ENCODE measurements around the gene BTBD16.

Gene BTBD16

DNA sequence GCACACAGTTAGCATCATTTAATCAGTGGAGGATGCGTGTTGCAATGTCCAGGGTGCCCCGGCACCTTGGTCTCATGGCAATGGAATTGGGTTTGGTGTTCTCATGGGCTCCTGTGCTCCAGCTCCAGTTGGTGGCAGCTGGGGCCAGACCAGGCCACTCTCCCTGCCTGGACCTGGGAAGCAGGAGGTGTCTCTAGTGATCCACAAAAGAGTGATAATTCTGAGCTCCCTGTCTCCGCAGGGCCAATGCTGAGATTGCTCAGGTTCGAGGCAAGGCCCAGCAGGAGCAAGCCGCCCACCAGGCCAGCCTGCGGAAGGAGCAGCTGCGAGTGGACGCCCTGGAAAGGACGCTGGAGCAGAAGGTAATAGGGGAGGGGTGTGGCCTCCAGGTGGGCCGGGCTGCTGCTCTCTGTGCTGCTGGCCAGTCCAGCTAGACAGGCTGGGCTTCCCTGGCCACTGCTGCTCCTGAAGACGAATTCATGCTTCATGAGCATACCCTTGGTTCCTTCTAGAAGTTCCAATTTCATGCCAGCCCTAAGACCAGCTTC lies 21.7 kb upstream of the BTBD16 start:
- no peak for TF ChIP-seq ZFX (IDR thresholded peaks at IDR 0.05; ENCODE audit: borderline replicate concordance)
- no peak overlapping the region for H3K27ac ChIP-seq

DNA sequence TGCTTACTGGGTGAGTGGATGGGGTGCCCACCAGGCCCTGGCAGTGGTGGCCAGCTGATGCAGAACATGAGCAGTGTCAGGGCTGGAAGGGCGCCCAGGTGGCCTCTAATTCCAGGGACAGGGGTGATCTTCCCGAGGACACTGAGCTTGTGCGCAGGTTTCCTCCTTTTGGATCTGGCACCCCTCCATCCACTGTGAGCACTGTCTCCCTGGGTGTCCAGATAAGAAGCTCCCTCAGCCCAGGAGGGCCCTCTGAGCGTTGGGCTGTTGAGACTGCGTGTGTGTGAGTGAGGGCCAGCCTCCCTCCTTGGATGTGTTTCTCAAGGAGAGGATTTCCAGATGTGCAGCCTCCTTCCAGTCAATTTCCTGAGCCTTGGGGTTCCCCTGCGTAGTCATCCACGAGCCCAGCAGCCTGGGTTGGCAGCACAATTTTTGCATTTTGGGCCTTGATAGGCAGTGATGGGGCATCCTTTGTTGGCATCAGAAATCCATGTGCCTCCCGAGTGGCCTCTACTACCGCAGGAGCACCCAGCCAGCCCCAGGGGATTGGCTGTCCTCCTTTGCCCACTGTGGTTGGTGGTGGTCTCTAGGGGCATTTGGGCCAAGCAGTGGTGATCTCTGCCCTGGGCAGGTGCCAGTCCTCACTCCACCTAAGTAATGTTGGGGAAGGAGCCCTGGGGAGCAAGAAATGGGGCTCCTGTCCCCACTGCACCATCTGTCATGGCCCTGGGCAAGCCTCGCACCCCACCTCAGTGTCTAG lies 20.9 kb upstream of the BTBD16 start:
- no peak overlapping the region for H3K27ac ChIP-seq
- TF ChIP-seq ZFX (IDR thresholded peaks at IDR 0.05; ENCODE audit: borderline replicate concordance): no peak
- TF ChIP-seq, protein P1, sequence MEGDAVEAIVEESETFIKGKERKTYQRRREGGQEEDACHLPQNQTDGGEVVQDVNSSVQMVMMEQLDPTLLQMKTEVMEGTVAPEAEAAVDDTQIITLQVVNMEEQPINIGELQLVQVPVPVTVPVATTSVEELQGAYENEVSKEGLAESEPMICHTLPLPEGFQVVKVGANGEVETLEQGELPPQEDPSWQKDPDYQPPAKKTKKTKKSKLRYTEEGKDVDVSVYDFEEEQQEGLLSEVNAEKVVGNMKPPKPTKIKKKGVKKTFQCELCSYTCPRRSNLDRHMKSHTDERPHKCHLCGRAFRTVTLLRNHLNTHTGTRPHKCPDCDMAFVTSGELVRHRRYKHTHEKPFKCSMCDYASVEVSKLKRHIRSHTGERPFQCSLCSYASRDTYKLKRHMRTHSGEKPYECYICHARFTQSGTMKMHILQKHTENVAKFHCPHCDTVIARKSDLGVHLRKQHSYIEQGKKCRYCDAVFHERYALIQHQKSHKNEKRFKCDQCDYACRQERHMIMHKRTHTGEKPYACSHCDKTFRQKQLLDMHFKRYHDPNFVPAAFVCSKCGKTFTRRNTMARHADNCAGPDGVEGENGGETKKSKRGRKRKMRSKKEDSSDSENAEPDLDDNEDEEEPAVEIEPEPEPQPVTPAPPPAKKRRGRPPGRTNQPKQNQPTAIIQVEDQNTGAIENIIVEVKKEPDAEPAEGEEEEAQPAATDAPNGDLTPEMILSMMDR (IDR thresholded peaks at IDR 0.05): no peak

DNA sequence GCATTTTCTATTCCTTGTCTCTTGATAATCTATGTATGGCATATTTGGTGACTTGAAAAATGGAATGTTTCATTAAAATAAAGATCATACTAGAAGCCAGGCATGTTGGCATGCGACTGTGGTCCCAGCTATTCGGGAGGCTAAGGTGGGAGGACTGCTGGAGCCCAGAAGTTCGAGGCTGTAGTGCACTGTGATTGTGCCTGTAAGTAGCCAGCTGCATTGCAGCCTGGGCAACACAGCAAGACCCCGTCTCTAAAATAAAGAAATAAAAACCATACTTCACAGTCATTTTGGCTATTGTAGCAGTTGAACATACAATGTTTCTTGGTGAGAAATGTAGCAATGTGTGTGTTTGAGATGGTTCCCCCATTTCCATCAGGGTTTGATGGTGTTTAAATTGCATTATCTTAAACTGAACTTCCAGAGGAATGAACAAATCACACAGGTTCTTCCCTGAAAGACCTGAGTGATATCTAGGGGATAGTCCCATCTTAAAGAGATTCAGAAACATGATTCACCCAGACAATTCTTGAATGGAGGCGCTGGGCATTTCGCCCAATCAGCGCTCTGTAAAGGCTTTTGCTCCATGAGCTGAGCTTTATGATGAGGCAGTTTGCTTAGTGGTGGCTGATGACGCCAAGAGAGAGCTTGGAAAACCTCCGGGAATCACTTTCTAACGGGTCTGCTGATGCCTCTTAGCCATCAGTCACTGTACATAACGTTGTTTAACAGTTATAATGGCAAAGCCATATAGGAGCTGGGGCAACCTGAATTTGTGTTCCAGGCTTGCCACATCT lies 19.4 kb upstream of the BTBD16 start:
- no peak overlapping the region for H3K27ac ChIP-seq
- TF ChIP-seq, protein P1 (IDR thresholded peaks at IDR 0.05): no peak
- no peak for TF ChIP-seq ZFX (IDR thresholded peaks at IDR 0.05; ENCODE audit: borderline replicate concordance)

DNA sequence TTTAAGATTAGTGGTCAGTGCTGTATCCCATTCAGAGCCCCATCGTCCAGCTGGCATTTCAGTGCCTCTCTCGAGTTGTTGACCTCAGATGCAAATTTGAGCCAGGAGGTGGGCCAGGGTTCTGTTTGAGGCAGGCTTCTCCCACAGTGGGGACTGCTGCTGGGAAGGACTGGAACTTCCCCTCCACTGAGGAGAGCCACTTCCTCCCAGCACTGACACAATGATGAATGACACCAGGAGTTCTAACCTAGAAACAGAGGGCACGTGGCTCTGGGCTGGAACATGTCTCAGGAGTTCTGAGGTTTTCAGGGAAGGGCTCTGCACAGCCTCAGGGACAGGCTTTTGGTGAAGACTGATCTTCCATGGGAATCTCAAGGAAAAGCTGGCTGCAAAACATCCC lies 18.3 kb upstream of the BTBD16 start:
- H3K27ac ChIP-seq: no peak overlapping the region
- TF ChIP-seq, protein P1 (IDR thresholded peaks at IDR 0.05): no peak
- no peak for TF ChIP-seq ZFX (IDR thresholded peaks at IDR 0.05; ENCODE audit: borderline replicate concordance)

DNA sequence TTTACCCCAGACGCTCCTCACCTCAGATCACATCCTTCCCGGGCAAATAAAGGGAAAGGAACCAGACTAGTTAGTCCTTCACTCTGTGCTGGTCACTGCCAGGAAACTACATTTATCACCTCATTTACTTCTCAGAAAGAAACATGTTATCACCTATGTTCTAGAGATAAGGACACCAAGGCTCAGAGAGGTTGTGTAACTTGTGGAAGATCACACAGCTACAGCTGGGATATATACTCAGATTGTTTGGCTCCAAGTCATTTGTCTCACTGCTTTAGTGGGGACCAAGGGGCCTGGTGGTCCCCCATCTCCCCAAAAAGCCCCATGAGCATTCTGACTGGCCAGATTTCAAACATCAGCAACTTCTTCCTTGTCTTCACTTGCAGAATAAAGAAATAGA lies 17.5 kb upstream of the BTBD16 start:
- no peak overlapping the region for H3K27ac ChIP-seq
- no peak for TF ChIP-seq ZFX (IDR thresholded peaks at IDR 0.05; ENCODE audit: borderline replicate concordance)
- TF ChIP-seq, protein P1 (IDR thresholded peaks at IDR 0.05): no peak

DNA sequence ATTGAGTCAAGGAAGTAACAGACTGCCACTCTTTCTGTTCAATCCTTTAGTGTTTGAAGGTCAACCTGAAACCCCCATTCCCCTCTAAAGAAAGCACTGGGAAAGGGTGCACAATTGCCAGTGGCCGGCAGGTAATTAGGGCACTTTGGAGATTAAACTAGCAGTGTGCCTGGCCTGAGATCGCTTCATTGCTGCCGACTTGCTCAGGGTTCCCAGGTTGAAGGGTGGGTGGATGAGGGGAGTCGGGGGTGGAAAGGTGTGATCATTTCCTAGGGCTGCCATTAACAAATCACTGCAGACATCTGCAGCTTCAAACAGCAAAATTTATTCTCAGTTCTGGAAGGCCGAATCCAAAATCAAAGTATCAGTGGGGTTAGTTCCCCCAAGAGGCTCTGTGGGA lies 16.3 kb upstream of the BTBD16 start:
- no peak for TF ChIP-seq ZFX (IDR thresholded peaks at IDR 0.05; ENCODE audit: borderline replicate concordance)
- TF ChIP-seq, protein P1 (IDR thresholded peaks at IDR 0.05): no peak
- no peak overlapping the region for H3K27ac ChIP-seq

DNA sequence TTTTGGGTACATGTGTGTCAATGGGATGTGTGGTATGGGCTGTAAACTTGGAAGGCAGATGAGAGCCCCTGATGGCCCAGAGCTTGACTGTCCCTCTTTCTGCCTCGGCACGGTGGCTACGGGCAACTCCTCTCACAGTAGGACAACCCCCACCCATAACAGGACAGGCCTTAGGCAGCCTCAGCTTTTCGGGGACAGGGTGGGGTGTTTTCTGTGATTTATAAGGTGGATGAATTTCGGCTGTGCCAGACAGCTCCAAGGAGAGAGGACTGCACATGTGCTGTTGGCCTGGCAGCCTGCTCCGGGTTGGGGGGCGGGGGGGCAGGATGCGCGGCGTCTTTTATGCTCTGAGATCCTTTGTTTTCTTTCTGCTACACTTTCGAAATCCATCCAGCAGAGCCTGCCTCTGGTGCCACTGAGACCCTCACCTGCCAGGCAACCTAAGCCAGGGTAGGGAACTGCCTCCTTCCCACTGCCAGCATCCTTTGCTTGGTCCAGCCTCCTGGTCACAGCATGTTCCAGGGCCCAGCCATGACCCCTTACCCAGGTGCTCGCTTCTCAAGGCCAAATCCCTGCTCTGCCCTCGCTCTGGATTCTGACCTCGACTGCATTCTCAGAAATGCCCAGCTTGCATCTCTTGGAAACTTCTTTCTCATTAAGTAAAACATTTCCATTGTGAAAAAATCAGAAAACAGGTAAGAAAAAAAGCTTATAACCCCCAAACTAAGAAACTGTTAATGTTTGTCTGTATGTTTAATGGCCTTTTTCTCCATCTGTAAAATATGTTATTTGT lies 15.4 kb upstream of the BTBD16 start:
- TF ChIP-seq, protein P1 (IDR thresholded peaks at IDR 0.05): no peak
- no peak for TF ChIP-seq ZFX (IDR thresholded peaks at IDR 0.05; ENCODE audit: borderline replicate concordance)
- no peak overlapping the region for H3K27ac ChIP-seq
